HG03060 (cell line): Measurements from ENCODE around the gene PRR29.
"Not testable (repeated sequence)": the region's sequence is repeated elsewhere in the genome, so short reads cannot be mapped to it uniquely, and the experiment has no call there.

Source experiments
- ATAC-seq: cut with Tn5 transposase; IDR thresholded peaks from one replicate; pipeline ENCODE4 v1.9.1; 2021; ENCODE audit warnings: low read depth, moderate number of reproducible peaks; ENCODE audit not compliant: unreplicated experiment

Gene PRR29

GRCh38 chr17:63995626-63996025, 2.5 kb upstream of the PRR29 start:
- ATAC-seq: no peak

GRCh38 chr17:63996430-63997182, 1.5 kb upstream of the PRR29 start:
- ATAC-seq: no peak

- no peak for ATAC-seq
These were observed 656 bp upstream of the PRR29 start for GRCh38 chr17:63997341-63998048.

GRCh38 chr17:63998721-63999679, 849 bp downstream of the PRR29 start:
- ATAC-seq: no peak

- no peak for ATAC-seq
These were observed 1.8 kb downstream of the PRR29 start for GRCh38 chr17:63999680-64000531.

- ATAC-seq: no peak
These were observed 3.0 kb downstream of the PRR29 start for GRCh38 chr17:64001091-64001579.

GRCh38 chr17:64001763-64002529, 3.8 kb downstream of the PRR29 start:
- no peak for ATAC-seq

- no peak for ATAC-seq
These were observed 4.7 kb downstream of the PRR29 start for GRCh38 chr17:64002658-64003525.

- ATAC-seq: no peak
These were observed 5.5 kb downstream of the PRR29 start for GRCh38 chr17:64003526-64004121.

- ATAC-seq: no peak
These were observed 6.1 kb downstream of the PRR29 start for GRCh38 chr17:64004218-64004770.

- ATAC-seq: no peak
These were observed 7.0 kb downstream of the PRR29 start for GRCh38 chr17:64004903-64005733.

- ATAC-seq: no peak
These were observed 7.6 kb downstream of the PRR29 start for GRCh38 chr17:64005734-64006167.

GRCh38 chr17:64006361-64007088, 8.4 kb downstream of the PRR29 start:
- no peak for ATAC-seq

GRCh38 chr17:64007089-64007837, 9.1 kb downstream of the PRR29 start:
- not testable (repeated sequence) for ATAC-seq

GRCh38 chr17:64007838-64008282, 9.7 kb downstream of the PRR29 start:
- no peak for ATAC-seq
